DOHH2 (cell line): ENCODE data around the gene HOTAIR.

Source experiments
- EZH2phosphoT487 ChIP-seq: fragments of 200-600 bp; sonication (generic); IDR thresholded peaks from 2 replicates; pipeline ENCODE4 v1.6.1; 2017; ENCODE audit warnings: borderline replicate concordance, mild to moderate bottlenecking, antibody characterized with exemption, low read length, moderate library complexity, mixed read lengths
- TF ChIP-seq, protein P1 (sequence below): fragments of 200-600 bp; sonication (generic); IDR thresholded peaks from one replicate; pipeline ENCODE4 v1.5.1; 2014; ENCODE audit warnings: antibody characterized with exemption, mild to moderate bottlenecking, low read depth, low read length; ENCODE audit not compliant: poor library complexity, severe bottlenecking

DNA sequence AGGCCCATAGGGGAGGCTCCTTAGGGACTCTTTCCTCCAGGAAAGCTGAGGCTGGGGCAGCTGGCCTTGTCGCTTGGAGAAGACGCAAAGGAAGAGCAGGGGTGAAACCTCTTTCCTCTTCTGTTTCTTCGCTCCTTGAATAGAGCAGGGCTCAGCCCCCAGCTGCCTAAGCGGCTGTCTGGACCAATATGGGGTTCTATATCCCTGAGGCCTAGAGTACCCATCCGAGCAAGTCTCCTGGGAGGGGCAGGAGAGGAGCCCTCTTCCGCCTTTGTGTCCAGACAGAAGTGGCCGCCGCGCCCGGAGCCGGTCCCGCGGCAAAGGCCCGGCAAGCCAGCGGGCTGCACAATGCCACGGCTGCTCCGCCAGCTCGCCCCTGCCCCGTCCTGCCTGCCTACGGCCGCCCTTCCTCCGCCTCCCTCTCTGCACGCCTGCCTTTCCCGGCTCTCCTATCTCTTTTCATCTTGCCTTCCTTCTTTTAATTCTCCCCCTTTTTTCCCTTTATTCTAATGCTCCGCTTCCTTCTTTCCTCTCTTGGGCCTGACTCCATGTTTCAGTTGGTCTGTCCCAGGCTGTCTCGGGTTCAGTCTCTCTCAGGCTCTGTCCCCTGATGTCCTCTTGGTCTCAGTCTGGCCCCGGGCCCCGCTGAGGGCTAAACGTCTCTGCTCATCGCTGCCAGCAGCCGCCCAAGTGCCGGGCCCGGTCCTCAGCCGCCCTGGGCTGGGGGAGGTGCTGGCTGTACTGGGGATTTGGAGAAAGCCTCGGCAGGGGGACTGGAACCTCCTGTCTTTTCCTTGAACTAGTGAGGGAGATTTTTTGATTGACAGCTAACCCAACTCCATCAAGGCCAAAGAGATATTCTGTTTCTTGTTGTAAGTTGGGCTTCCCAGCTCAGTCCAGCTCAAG is 22.7 kb upstream of the HOTAIR start:
- TF ChIP-seq, protein P1, sequence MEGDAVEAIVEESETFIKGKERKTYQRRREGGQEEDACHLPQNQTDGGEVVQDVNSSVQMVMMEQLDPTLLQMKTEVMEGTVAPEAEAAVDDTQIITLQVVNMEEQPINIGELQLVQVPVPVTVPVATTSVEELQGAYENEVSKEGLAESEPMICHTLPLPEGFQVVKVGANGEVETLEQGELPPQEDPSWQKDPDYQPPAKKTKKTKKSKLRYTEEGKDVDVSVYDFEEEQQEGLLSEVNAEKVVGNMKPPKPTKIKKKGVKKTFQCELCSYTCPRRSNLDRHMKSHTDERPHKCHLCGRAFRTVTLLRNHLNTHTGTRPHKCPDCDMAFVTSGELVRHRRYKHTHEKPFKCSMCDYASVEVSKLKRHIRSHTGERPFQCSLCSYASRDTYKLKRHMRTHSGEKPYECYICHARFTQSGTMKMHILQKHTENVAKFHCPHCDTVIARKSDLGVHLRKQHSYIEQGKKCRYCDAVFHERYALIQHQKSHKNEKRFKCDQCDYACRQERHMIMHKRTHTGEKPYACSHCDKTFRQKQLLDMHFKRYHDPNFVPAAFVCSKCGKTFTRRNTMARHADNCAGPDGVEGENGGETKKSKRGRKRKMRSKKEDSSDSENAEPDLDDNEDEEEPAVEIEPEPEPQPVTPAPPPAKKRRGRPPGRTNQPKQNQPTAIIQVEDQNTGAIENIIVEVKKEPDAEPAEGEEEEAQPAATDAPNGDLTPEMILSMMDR: no peak
- no peak; the same call in 1 of the 2 replicates for TF ChIP-seq EZH2phosphoT487
